Measurements from ENCODE around the gene CALY. TPM values are rescaled to one million over a fixed set of nuclear protein-coding genes. Genes with fewer than 3 reads are reported as not detected.
"Not testable (repeated sequence)": the region's sequence is repeated elsewhere in the genome, so short reads cannot be mapped to it uniquely, and the experiment has no call there.

CALY gene
- total RNA-seq, 2 donors from 2014 or later: 0.75 to 1.3 TPM

GRCh38 chr10:133324198-133324792 lies 12.4 kb downstream of the CALY start:
- peaks cover 3% of the 10 kb centered on the region for H3K36me3 Mint-ChIP-seq (ENCODE audit: low read depth)
- H3K4me3 ChIP-seq (ENCODE audit: low read length): no peak overlapping the region

GRCh38 chr10:133322064-133322709 lies 14.5 kb downstream of the CALY start:
- not testable (repeated sequence) for DNase-seq; H3K4me1 Mint-ChIP-seq; H3K9ac ChIP-seq (ENCODE audit: extremely low read depth, low read length, poor library complexity, severe bottlenecking); H3K36me3 ChIP-seq (ENCODE audit: control insufficient read depth, insufficient read depth, low read length); H3K27ac ChIP-seq (ENCODE audit: low read depth, low read length); H3K27ac Mint-ChIP-seq; H3K36me3 Mint-ChIP-seq (ENCODE audit: low read depth); H3K4me3 Mint-ChIP-seq; H3K4me1 ChIP-seq (ENCODE audit: control insufficient read depth, insufficient read depth, low read length); H3K4me3 ChIP-seq (ENCODE audit: low read length)
- Mint-ChIP-seq H3K9me3 (peaks cover 16% of the 10 kb centered on the region), H3K27me3 (ENCODE audit: insufficient read depth) (peaks cover 46% of the 10 kb centered on the region)
- Histone ChIP-seq H3K27me3 (ENCODE audit: control insufficient read depth, insufficient read depth, low read length, poor library complexity, severe bottlenecking) (peaks cover 25% of the 10 kb centered on the region), H3K9me3 (ENCODE audit: control insufficient read depth, low read length) (peaks cover 25% of the 10 kb centered on the region)
- 94 to 100% methylated on average over 2 to 8 of the region's 14 CpGs for WGBS, 2 experiments (ENCODE audit: insufficient coverage in 1 of 2, insufficient read length in 1 of 2)

More at GRCh38 chr10:133324198-133324792, 12.4 kb downstream of the CALY start:
- Mint-ChIP-seq H3K27me3 (ENCODE audit: insufficient read depth) (peaks cover 62% of the 10 kb centered on the region), H3K4me3 (no peak overlapping the region), H3K4me1 (peaks cover 4% of the 10 kb centered on the region), H3K27ac (no peak overlapping the region), H3K9me3 (peaks cover 11% of the 10 kb centered on the region)
- H3K4me1 ChIP-seq (ENCODE audit: control insufficient read depth, insufficient read depth, low read length): no peaks in the 10 kb centered on the region
- peaks cover 46% of the 10 kb centered on the region for H3K27me3 ChIP-seq (ENCODE audit: control insufficient read depth, insufficient read depth, low read length, poor library complexity, severe bottlenecking)
- TF ChIP-seq CTCF (conservative IDR thresholded peaks at IDR 0.05): no peak
- DNase-seq: peak; percentile 89
- H3K27ac ChIP-seq (ENCODE audit: low read depth, low read length): no peak overlapping the region
- H3K9ac ChIP-seq (ENCODE audit: extremely low read depth, low read length, poor library complexity, severe bottlenecking): no peak overlapping the region
- H3K9me3 ChIP-seq (ENCODE audit: control insufficient read depth, low read length): peaks cover 18% of the 10 kb centered on the region
- no peaks in the 10 kb centered on the region for H3K36me3 ChIP-seq (ENCODE audit: control insufficient read depth, insufficient read depth, low read length)
- 28% methylated on average over 11 of the region's 13 CpGs; no CpG with 5 or more reads in 1 of the 2 experiments for whole genome bisulfite sequencing, 2 experiments (ENCODE audit: insufficient coverage in 1 of 2, insufficient read length in 1 of 2)

- H3K9ac ChIP-seq (ENCODE audit: extremely low read depth, low read length, poor library complexity, severe bottlenecking); H3K27ac Mint-ChIP-seq; DNase-seq; H3K4me1 Mint-ChIP-seq; H3K4me3 Mint-ChIP-seq; H3K27ac ChIP-seq (ENCODE audit: low read depth, low read length); H3K36me3 Mint-ChIP-seq (ENCODE audit: low read depth); H3K36me3 ChIP-seq (ENCODE audit: control insufficient read depth, insufficient read depth, low read length); H3K4me1 ChIP-seq (ENCODE audit: control insufficient read depth, insufficient read depth, low read length): not testable (repeated sequence)
- H3K9me3 ChIP-seq (ENCODE audit: control insufficient read depth, low read length): peaks cover 25% of the 10 kb centered on the region
- Mint-ChIP-seq H3K27me3 (ENCODE audit: insufficient read depth) (peaks cover 36% of the 10 kb centered on the region), H3K9me3 (peaks cover 16% of the 10 kb centered on the region)
- 90 to 94% methylated on average over 4 to 6 of the region's 6 CpGs for WGBS, 2 experiments (ENCODE audit: insufficient coverage in 1 of 2, insufficient read length in 1 of 2)
- peak overlapping the region; percentile 62 for H3K4me3 ChIP-seq (ENCODE audit: low read length)
- peaks cover 12% of the 10 kb centered on the region for H3K27me3 ChIP-seq (ENCODE audit: control insufficient read depth, insufficient read depth, low read length, poor library complexity, severe bottlenecking)
Measured at GRCh38 chr10:133320852-133321422, 15.8 kb downstream of the CALY start.

- Histone ChIP-seq H3K27me3 (ENCODE audit: control insufficient read depth, insufficient read depth, low read length, poor library complexity, severe bottlenecking) (no peaks in the 10 kb centered on the region), H3K9me3 (ENCODE audit: control insufficient read depth, low read length) (peaks cover 25% of the 10 kb centered on the region), H3K9ac (ENCODE audit: extremely low read depth, low read length, poor library complexity, severe bottlenecking) (no peak overlapping the region), H3K4me1 (ENCODE audit: control insufficient read depth, insufficient read depth, low read length) (no peaks in the 10 kb centered on the region), H3K27ac (ENCODE audit: low read depth, low read length) (no peak overlapping the region), H3K4me3 (ENCODE audit: low read length) (peak overlapping the region; percentile 70), H3K36me3 (ENCODE audit: control insufficient read depth, insufficient read depth, low read length) (no peaks in the 10 kb centered on the region)
- Mint-ChIP-seq H3K27ac (no peak overlapping the region), H3K36me3 (ENCODE audit: low read depth) (peaks cover 3% of the 10 kb centered on the region), H3K9me3 (peaks cover 16% of the 10 kb centered on the region), H3K4me3 (peak overlapping the region; percentile 44), H3K4me1 (no peaks in the 10 kb centered on the region), H3K27me3 (ENCODE audit: insufficient read depth) (peaks cover 26% of the 10 kb centered on the region)
- WGBS, 2 experiments (ENCODE audit: insufficient coverage in 1 of 2, insufficient read length in 1 of 2): 21 to 28% methylated on average over 33 to 51 of the region's 51 CpGs
- peak; percentile 85 for TF ChIP-seq CTCF (conservative IDR thresholded peaks at IDR 0.05)
- DNase-seq: peak; percentile 93
Measured at GRCh38 chr10:133318494-133319127, 18.1 kb downstream of the CALY start.

Data from endodermal cell (in vitro differentiated cells).